CD4-positive, CD25-positive, alpha-beta regulatory T cell (primary cell): ENCODE measurements around the gene HYOU1. TPM values are rescaled to one million over a fixed set of nuclear protein-coding genes. Genes with fewer than 3 reads are reported as not detected.

Source experiments
- ATAC-seq, 2 donors: fragments of 150-1000 bp; cut with Tn5 transposase; one replicate each; pipeline ENCODE4 v1.10.0; 2021; ENCODE audit warnings: low read depth in 2 of 2, moderate number of reproducible peaks in 2 of 2, moderate library complexity in 1 of 2
- DNase-seq, 3 donors: peaks; one replicate each; pipeline versions ENCODE4 v3.0.0 to v3.0.0-alpha.2; 2012 to 2022; ENCODE audit warnings: mixed read lengths in 1 of 3
- H3K27ac ChIP-seq: one replicate; pipeline ENCODE4 v1.7.0; 2013; ENCODE audit warnings: mild to moderate bottlenecking, low read length; ENCODE audit not compliant: insufficient read depth, poor library complexity, severe bottlenecking
- H3K27me3 ChIP-seq: one replicate; pipeline ENCODE4 v1.7.0; 2013; ENCODE audit warnings: low read length; ENCODE audit not compliant: control insufficient read depth, insufficient read depth
- H3K36me3 ChIP-seq: one replicate; pipeline ENCODE4 v1.7.0; 2013; ENCODE audit warnings: mild to moderate bottlenecking, low read length, moderate library complexity; ENCODE audit not compliant: control insufficient read depth, insufficient read depth
- H3K4me1 ChIP-seq: 2 replicates; pipeline ENCODE4 v1.7.0; 2013; ENCODE audit warnings: mild to moderate bottlenecking, low read length; ENCODE audit not compliant: insufficient read depth, control insufficient read depth, poor library complexity, severe bottlenecking
- H3K4me3 ChIP-seq: one replicate; pipeline ENCODE4 v1.7.0; 2013; ENCODE audit warnings: low read depth, mild to moderate bottlenecking, low read length, moderate library complexity
- H3K9me3 ChIP-seq, 2 experiments: 1 replicate in 1 of 2; 2 replicates in 1 of 2; pipeline ENCODE4 v1.7.0; 2013; ENCODE audit warnings: low read length in 2 of 2, mild to moderate bottlenecking in 1 of 2, moderate library complexity in 1 of 2; ENCODE audit not compliant: control insufficient read depth in 2 of 2
- H3K27ac Mint-ChIP-seq, 3 donors: one replicate each; pipeline ENCODE4 v1.8.0; 2020 to 2022; ENCODE audit warnings: mild to moderate bottlenecking in 3 of 3, mixed read lengths in 3 of 3, moderate library complexity in 2 of 3
- H3K27me3 Mint-ChIP-seq: one replicate; pipeline ENCODE4 v1.8.0; 2022; ENCODE audit warnings: mild to moderate bottlenecking, mixed read lengths
- H3K36me3 Mint-ChIP-seq: one replicate; pipeline ENCODE4 v1.8.0; 2020; ENCODE audit warnings: mixed read lengths
- H3K4me1 Mint-ChIP-seq, 4 donors: one replicate each; pipeline ENCODE4 v1.8.0; 2020 to 2022; ENCODE audit warnings: mixed read lengths in 4 of 4, mild to moderate bottlenecking in 1 of 4
- H3K4me3 Mint-ChIP-seq, 4 donors: one replicate each; pipeline ENCODE4 v1.8.0; 2020 to 2022; ENCODE audit warnings: mild to moderate bottlenecking in 4 of 4, mixed read lengths in 4 of 4, moderate library complexity in 3 of 4
- H3K9me3 Mint-ChIP-seq, 7 donors: one replicate each; pipeline ENCODE4 v1.8.0; 2020 to 2022; ENCODE audit warnings: mixed read lengths in 7 of 7, mild to moderate bottlenecking in 3 of 7, moderate library complexity in 2 of 7
- polyA plus RNA-seq, 4 donors: library from polyadenylated mRNA; unstranded; fragments of 300-500 nt; fragmentation: Illumina TruSeq; gene quantifications; one replicate each; pipeline ENCODE4 v1.2.3, GENCODE V29; 2021
- total RNA-seq: library from RNA; stranded (reverse); gene quantifications from one replicate; pipeline ENCODE4 v1.2.3, GENCODE V29; 2022

Gene HYOU1
- total and polyA plus RNA-seq, 5 donors from 2014 or later: 13.4 to 108 (median 14.8) TPM

GRCh38 chr11:119028346-119029068 is 28.5 kb downstream of the HYOU1 start:
- Histone ChIP-seq H3K9me3 (no peaks in the 10 kb centered on the region), H3K4me1 (peaks cover 17% of the 10 kb centered on the region), H3K27ac (no peak overlapping the region), H3K4me3 (no peak overlapping the region), H3K27me3 (no peaks in the 10 kb centered on the region), H3K36me3 (peaks cover 24% of the 10 kb centered on the region)
- Mint-ChIP-seq H3K4me1 (peaks cover 6 to 40% (median 19%) of the 10 kb centered on the region in 4 donors), H3K27ac (peak overlapping the region; percentile 14 to 90 (median 82)), H3K36me3 (peaks cover 22% of the 10 kb centered on the region), H3K9me3 (no peaks in the 10 kb centered on the region), H3K4me3 (peak overlapping the region; percentile 4 to 98 (median 87)), H3K27me3 (no peaks in the 10 kb centered on the region)
- no peak for DNase-seq
- ATAC-seq: no peak

- Mint-ChIP-seq H3K4me1 (peaks cover 9 to 46% (median 24%) of the 10 kb centered on the region in 4 donors), H3K4me3 (peak overlapping the region in 2 of 4 donors; percentile 48 to 98), H3K36me3 (peaks cover 27% of the 10 kb centered on the region), H3K27me3 (no peaks in the 10 kb centered on the region), H3K9me3 (no peaks in the 10 kb centered on the region), H3K27ac (peak overlapping the region; percentile 26 to 76 (median 51))
- Histone ChIP-seq H3K27me3 (no peaks in the 10 kb centered on the region), H3K9me3 (no peaks in the 10 kb centered on the region), H3K4me3 (no peak overlapping the region), H3K36me3 (peaks cover 31% of the 10 kb centered on the region), H3K4me1 (peaks cover 17% of the 10 kb centered on the region), H3K27ac (no peak overlapping the region)
- ATAC-seq (no peak), DNase-seq (no peak)
These were observed 29.3 kb downstream of the HYOU1 start for GRCh38 chr11:119027561-119028345.

- Histone ChIP-seq H3K27me3 (no peaks in the 10 kb centered on the region), H3K4me1 (peaks cover 17% of the 10 kb centered on the region), H3K4me3 (no peak overlapping the region), H3K9me3 (no peaks in the 10 kb centered on the region), H3K27ac (no peak overlapping the region), H3K36me3 (peaks cover 37% of the 10 kb centered on the region)
- H3K27me3 Mint-ChIP-seq: no peaks in the 10 kb centered on the region
- peaks cover 27% of the 10 kb centered on the region for H3K36me3 Mint-ChIP-seq
- peak overlapping the region in 2 of 3 donors; percentile 51 to 76 for H3K27ac Mint-ChIP-seq
- ATAC-seq (no peak), DNase-seq (no peak)
- H3K4me3 Mint-ChIP-seq: peak overlapping the region in 1 of 4 donors; percentile 98
- no peaks in the 10 kb centered on the region for H3K9me3 Mint-ChIP-seq
- peaks cover 9 to 52% (median 24%) of the 10 kb centered on the region in 4 donors for H3K4me1 Mint-ChIP-seq
These were observed 30.0 kb downstream of the HYOU1 start for GRCh38 chr11:119026970-119027369.

- no peaks in the 10 kb centered on the region for H3K27me3 Mint-ChIP-seq
- Histone ChIP-seq H3K4me1 (peaks cover 23% of the 10 kb centered on the region), H3K9me3 (no peaks in the 10 kb centered on the region), H3K27me3 (no peaks in the 10 kb centered on the region), H3K27ac (no peak overlapping the region), H3K36me3 (peaks cover 45% of the 10 kb centered on the region), H3K4me3 (no peak overlapping the region)
- H3K36me3 Mint-ChIP-seq: peaks cover 32% of the 10 kb centered on the region
- no peaks in the 10 kb centered on the region for H3K9me3 Mint-ChIP-seq
- DNase-seq (no peak), ATAC-seq (no peak)
- H3K4me3 Mint-ChIP-seq: peak overlapping the region in 1 of 4 donors; percentile 98
- H3K4me1 Mint-ChIP-seq: peaks cover 14 to 60% (median 29%) of the 10 kb centered on the region in 4 donors
- peak overlapping the region in 2 of 3 donors; percentile 49 to 59 for H3K27ac Mint-ChIP-seq
These were observed 30.8 kb downstream of the HYOU1 start for GRCh38 chr11:119025978-119026766.

GRCh38 chr11:119025541-119025940 is 31.5 kb downstream of the HYOU1 start:
- H3K36me3 ChIP-seq: peaks cover 47% of the 10 kb centered on the region
- H3K27me3 ChIP-seq: no peaks in the 10 kb centered on the region
- H3K36me3 Mint-ChIP-seq: peaks cover 32% of the 10 kb centered on the region
- DNase-seq (no peak), ATAC-seq (no peak)
- no peaks in the 10 kb centered on the region for H3K9me3 ChIP-seq
- no peaks in the 10 kb centered on the region for H3K27me3 Mint-ChIP-seq
- H3K4me3 Mint-ChIP-seq: peak overlapping the region in 2 of 4 donors; percentile 53 to 59
- H3K27ac ChIP-seq: no peak overlapping the region
- H3K4me3 ChIP-seq: no peak overlapping the region
- peaks cover 14 to 59% (median 29%) of the 10 kb centered on the region in 4 donors for H3K4me1 Mint-ChIP-seq
- no peaks in the 10 kb centered on the region for H3K9me3 Mint-ChIP-seq
- H3K4me1 ChIP-seq: peaks cover 26% of the 10 kb centered on the region
- peak overlapping the region in 2 of 3 donors; percentile 49 to 78 for H3K27ac Mint-ChIP-seq

DNA sequence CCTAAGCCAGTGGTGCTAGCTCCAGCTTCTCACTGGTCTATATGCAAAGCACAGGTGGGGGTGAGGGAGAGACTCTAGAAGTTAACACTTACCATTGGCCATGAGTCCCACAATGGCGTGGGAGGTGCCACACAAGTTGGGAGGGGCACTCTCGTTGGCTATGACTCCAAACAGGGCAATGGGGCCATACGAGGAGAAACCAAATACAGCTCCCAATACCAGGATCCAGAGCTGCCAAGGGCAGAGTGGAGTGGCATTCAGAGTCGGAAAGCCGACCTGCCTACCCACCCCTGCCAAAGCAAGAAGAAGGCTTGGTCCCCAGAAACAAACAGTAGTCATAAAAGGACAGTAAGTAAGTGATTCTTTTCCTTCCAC is 31.9 kb downstream of the HYOU1 start:
- Mint-ChIP-seq H3K36me3 (peaks cover 34% of the 10 kb centered on the region), H3K27me3 (no peaks in the 10 kb centered on the region), H3K9me3 (no peaks in the 10 kb centered on the region), H3K4me3 (peak overlapping the region in 1 of 4 donors; percentile 53), H3K27ac (peak overlapping the region in 1 of 3 donors; percentile 78), H3K4me1 (peaks cover 15 to 62% (median 31%) of the 10 kb centered on the region in 4 donors)
- Histone ChIP-seq H3K36me3 (peaks cover 47% of the 10 kb centered on the region), H3K4me3 (no peak overlapping the region), H3K27ac (no peak overlapping the region), H3K4me1 (peaks cover 27% of the 10 kb centered on the region), H3K9me3 (no peaks in the 10 kb centered on the region), H3K27me3 (no peaks in the 10 kb centered on the region)
- ATAC-seq (no peak), DNase-seq (no peak)

DNA sequence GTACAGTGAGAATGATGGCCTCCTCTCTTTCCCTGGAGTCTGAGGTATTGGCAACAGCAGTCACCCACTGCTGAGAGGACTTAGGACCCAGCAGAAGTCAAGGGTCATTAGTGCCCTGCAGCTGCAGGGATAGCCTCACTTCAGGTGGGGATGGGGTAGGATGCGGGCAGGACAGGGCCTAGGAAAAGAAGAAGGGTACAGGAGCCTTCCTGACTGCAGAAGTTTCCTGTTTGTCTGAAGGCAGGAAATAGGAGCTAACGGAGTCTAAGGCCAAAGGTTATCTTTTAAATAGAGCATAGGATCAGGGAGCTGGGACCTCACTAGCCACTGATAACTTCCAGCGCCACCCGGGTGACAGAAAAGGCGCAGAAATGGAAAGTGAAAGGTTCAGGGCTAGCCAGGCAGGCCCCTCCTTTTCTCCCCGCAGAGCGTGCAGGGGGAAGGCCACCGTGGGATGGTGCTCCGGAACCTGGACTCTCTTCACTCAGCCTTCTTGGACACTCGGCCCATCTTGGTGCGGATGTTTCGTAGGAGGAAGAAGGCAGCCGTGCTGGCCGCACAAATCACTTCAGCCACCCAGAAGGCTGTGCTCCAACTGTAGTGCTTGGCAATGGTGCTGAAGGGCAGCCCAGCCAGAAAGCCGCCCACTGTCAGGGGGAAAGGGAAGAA is 32.4 kb downstream of the HYOU1 start:
- Histone ChIP-seq H3K27me3 (no peaks in the 10 kb centered on the region), H3K36me3 (peaks cover 52% of the 10 kb centered on the region), H3K9me3 (no peaks in the 10 kb centered on the region), H3K27ac (no peak overlapping the region), H3K4me3 (no peak overlapping the region), H3K4me1 (peaks cover 27% of the 10 kb centered on the region)
- no peaks in the 10 kb centered on the region for H3K9me3 Mint-ChIP-seq
- ATAC-seq: no peak
- peaks cover 37% of the 10 kb centered on the region for H3K36me3 Mint-ChIP-seq
- no peaks in the 10 kb centered on the region for H3K27me3 Mint-ChIP-seq
- no peak for DNase-seq
- peak overlapping the region in 1 of 3 donors; percentile 78 for H3K27ac Mint-ChIP-seq
- H3K4me3 Mint-ChIP-seq: peak overlapping the region in 1 of 4 donors; percentile 53
- H3K4me1 Mint-ChIP-seq: peaks cover 20 to 63% (median 30%) of the 10 kb centered on the region in 4 donors
